Gastroesophageal sphincter (tissue), 3 donors: ENCODE data around the gene ANKS1B.

Source experiments
- CTCF ChIP-seq, 4 experiments: fragments of 200-600 bp in 2 of 4; fragments of 450-650 bp in 2 of 4; sonication (generic) in 1 of 4; IDR thresholded peaks; one replicate each; pipeline ENCODE4 v1.5.1; 2017 to 2019; ENCODE audit warnings: antibody characterized with exemption in 4 of 4, mild to moderate bottlenecking in 2 of 4, moderate library complexity in 2 of 4
- EP300 ChIP-seq: sonication (generic); formaldehyde crosslinking; IDR thresholded peaks from one replicate; pipeline ENCODE4 v1.6.1; 2017; ENCODE audit warnings: antibody characterized with exemption, mild to moderate bottlenecking
- POLR2A ChIP-seq, 2 donors: fragments of 450-650 bp; IDR thresholded peaks; one replicate each; pipeline ENCODE4 v1.6.1; 2017; ENCODE audit warnings: antibody characterized with exemption in 2 of 2, mild to moderate bottlenecking in 2 of 2, moderate library complexity in 1 of 2

- TF ChIP-seq CTCF (IDR thresholded peaks at IDR 0.05) (no peak), EP300 (no peak), POLR2A (IDR thresholded peaks at IDR 0.05) (no peak)
Observed at GRCh38 chr12:98974767-98975381, 1009.9 kb downstream of the ANKS1B start.
